Liver (tissue), 9 donors: Measurements from ENCODE around the gene GATC. TPM values are rescaled to one million over a fixed set of nuclear protein-coding genes. Genes with fewer than 3 reads are reported as not detected.

ENCODE experiments used
- DNase-seq: peaks from one replicate; pipeline ENCODE4 v3.0.0-alpha.2; 2017; ENCODE audit warnings: low spot score
- H3K27ac ChIP-seq, 2 donors: one replicate each; pipeline ENCODE4 v1.7.0; 2013; ENCODE audit warnings: inconsistent platforms in 2 of 2, low read length in 2 of 2, control low read depth in 1 of 2, low read depth in 1 of 2, mild to moderate bottlenecking in 1 of 2
- H3K27me3 ChIP-seq, 4 donors: one replicate each; pipeline versions ENCODE4 v1.6.1 to v1.7.0; 2013; ENCODE audit warnings: low read length in 3 of 4, inconsistent platforms in 1 of 4, mild to moderate bottlenecking in 1 of 4, moderate library complexity in 1 of 4; ENCODE audit not compliant: control insufficient read depth in 4 of 4, insufficient read depth in 4 of 4
- H3K36me3 ChIP-seq, 4 donors: one replicate each; pipeline versions ENCODE4 v1.6.1 to v1.7.0; 2013; ENCODE audit warnings: low read length in 3 of 4, mild to moderate bottlenecking in 3 of 4, low read depth in 1 of 4, moderate library complexity in 1 of 4; ENCODE audit not compliant: control insufficient read depth in 4 of 4, insufficient read depth in 3 of 4
- H3K4me1 ChIP-seq, 4 donors: one replicate each; pipeline versions ENCODE4 v1.6.1 to v1.7.0; 2013; ENCODE audit warnings: low read length in 3 of 4, mild to moderate bottlenecking in 3 of 4, moderate library complexity in 1 of 4; ENCODE audit not compliant: control insufficient read depth in 4 of 4, insufficient read depth in 4 of 4
- H3K4me3 ChIP-seq, 3 donors: one replicate each; pipeline versions ENCODE4 v1.6.1 to v1.7.0; 2013; ENCODE audit warnings: low read length in 3 of 3, control low read depth in 1 of 3, low read depth in 1 of 3, mild to moderate bottlenecking in 1 of 3
- H3K9ac ChIP-seq, 2 donors: one replicate each; pipeline ENCODE4 v1.7.0; 2013; ENCODE audit warnings: low read length in 2 of 2, mild to moderate bottlenecking in 2 of 2, moderate library complexity in 2 of 2, control low read depth in 1 of 2, low read depth in 1 of 2
- H3K9me3 ChIP-seq, 4 donors: one replicate each; pipeline versions ENCODE4 v1.6.1 to v1.7.0; 2013; ENCODE audit warnings: low read length in 3 of 4; ENCODE audit not compliant: control insufficient read depth in 4 of 4
- ATF3 ChIP-seq: IDR thresholded peaks from 2 replicates; pipeline ENCODE4 v1.6.1; 2016; ENCODE audit warnings: antibody characterized with exemption
- CTCF ChIP-seq: fragments of 150-350 bp; IDR thresholded peaks from 2 replicates; pipeline ENCODE4 v1.5.1; 2017; ENCODE audit warnings: improper control_type of control experiment, low read depth, low read length; ENCODE audit not compliant: missing input control
- EGR1 ChIP-seq, 2 donors: IDR thresholded peaks; 2 replicates each; pipeline ENCODE4 v1.6.1; 2016 to 2018; ENCODE audit warnings: antibody characterized with exemption in 2 of 2, low read depth in 2 of 2
- FOXA1 ChIP-seq: IDR thresholded peaks from 2 replicates; pipeline ENCODE4 v1.6.1; 2016; ENCODE audit warnings: antibody characterized with exemption
- FOXA2 ChIP-seq: IDR thresholded peaks from 2 replicates; pipeline ENCODE4 v1.6.1; 2016; ENCODE audit warnings: antibody characterized with exemption
- GABPA ChIP-seq, 2 donors: IDR thresholded peaks in 1 of 2; conservative IDR thresholded peaks in 1 of 2; 2 replicates each; pipeline ENCODE4 v1.6.1; 2016; ENCODE audit warnings: antibody characterized with exemption in 2 of 2, mild to moderate bottlenecking in 1 of 2, moderate library complexity in 1 of 2
- HNF4A ChIP-seq, 2 donors: conservative IDR thresholded peaks; 2 replicates each; pipeline ENCODE4 v1.6.1; 2016; ENCODE audit warnings: antibody characterized with exemption in 2 of 2, mild to moderate bottlenecking in 2 of 2
- HNF4G ChIP-seq: IDR thresholded peaks from 2 replicates; pipeline ENCODE4 v1.6.1; 2016; ENCODE audit warnings: antibody characterized with exemption
- JUND ChIP-seq, 2 donors: IDR thresholded peaks; 2 replicates each; pipeline ENCODE4 v1.6.1; 2016; ENCODE audit warnings: antibody characterized with exemption in 2 of 2
- MAX ChIP-seq: IDR thresholded peaks from 2 replicates; pipeline ENCODE4 v1.6.1; 2016; ENCODE audit warnings: antibody characterized with exemption
- NR2F2 ChIP-seq: IDR thresholded peaks from 2 replicates; pipeline ENCODE4 v1.6.1; 2016; ENCODE audit warnings: antibody characterized with exemption
- RAD21 ChIP-seq, 2 donors: IDR thresholded peaks; 2 replicates each; pipeline ENCODE4 v1.6.1; 2016; ENCODE audit warnings: antibody characterized with exemption in 2 of 2, mild to moderate bottlenecking in 2 of 2
- REST ChIP-seq: IDR thresholded peaks from 2 replicates; pipeline ENCODE4 v1.6.1; 2016; ENCODE audit warnings: antibody characterized with exemption, mild to moderate bottlenecking
- RXRA ChIP-seq, 2 donors: IDR thresholded peaks; 2 replicates each; pipeline ENCODE4 v1.6.1; 2017 to 2018; ENCODE audit warnings: antibody characterized with exemption in 2 of 2, mild to moderate bottlenecking in 1 of 2
- SP1 ChIP-seq: IDR thresholded peaks from 2 replicates; pipeline ENCODE4 v1.6.1; 2018; ENCODE audit warnings: antibody characterized with exemption, mild to moderate bottlenecking
- TAF1 ChIP-seq: conservative IDR thresholded peaks from 2 replicates; pipeline ENCODE4 v1.6.1; 2016; ENCODE audit warnings: antibody characterized with exemption, mild to moderate bottlenecking
- YY1 ChIP-seq: IDR thresholded peaks from 2 replicates; pipeline ENCODE4 v1.6.1; 2016; ENCODE audit warnings: antibody characterized with exemption, mild to moderate bottlenecking
- ZBTB33 ChIP-seq: IDR thresholded peaks from 2 replicates; pipeline ENCODE4 v1.6.1; 2016; ENCODE audit warnings: antibody characterized with exemption
- WGBS: extraction: QIAGEN DNeasy Blood & Tissue Kit; methylation state at CpG from one replicate; pipeline ENCODE4 v1.1.7; 2013; 5-methylcytosine and 5-hydroxymethylcytosine counted together
- polyA plus RNA-seq, 2 donors: library from polyadenylated mRNA; stranded (reverse) in 1 of 2; unstranded in 1 of 2; fragments of 200-250 nt in 1 of 2; fragments of >200 nt in 1 of 2; fragmentation: Nextera tagmentation in 1 of 2; extraction: Ambion mirVana in 1 of 2; gene quantifications; one replicate each; pipeline versions ENCODE4 v1.2.1 to v1.2.3, GENCODE V29; 2013 to 2015
- total RNA-seq, 2 donors: library from RNA; depleted of rRNA; stranded (reverse); fragments of >200 nt; gene quantifications; one replicate each; pipeline ENCODE4 v1.2.3, GENCODE V29; 2014
- donor health status: healthy.
- donor health status: healthy.
- donor health status: healthy.
- donor health status: healthy.
- donor health status: healthy.

Gene GATC
- total and polyA plus RNA-seq, 4 donors = 8.9 to 15.5 (median 13.3) TPM

GRCh38 chr12:120504587-120504986 lies 58.3 kb downstream of the GATC start:
- Histone ChIP-seq H3K27ac (no peak overlapping the region), H3K9ac (no peak overlapping the region), H3K27me3 (no peaks in the 10 kb centered on the region), H3K9me3 (no peaks in the 10 kb centered on the region), H3K4me3 (no peak overlapping the region), H3K4me1 (no peaks in the 10 kb centered on the region), H3K36me3 (peaks cover 14 to 35% (median 30%) of the 10 kb centered on the region in 4 donors)
- DNase-seq = no peak
- WGBS = 91% methylated on average over 4 of the region's 4 CpGs
- TF ChIP-seq RAD21 (IDR thresholded peaks at IDR 0.05) (no peak), GABPA (IDR thresholded peaks at IDR 0.05 in 1 of 2, conservative IDR thresholded peaks at IDR 0.05 in 1 of 2) (no peak), FOXA1 (no peak), RXRA (IDR thresholded peaks at IDR 0.05) (no peak), MAX (no peak)

- WGBS = 89% methylated on average over 8 of the region's 8 CpGs
Measured at GRCh38 chr12:120508537-120508936, 62.3 kb downstream of the GATC start.

More at GRCh38 chr12:120508537-120508936, 62.3 kb downstream of the GATC start:
- no peaks in the 10 kb centered on the region for H3K4me1 ChIP-seq
- TF ChIP-seq JUND (IDR thresholded peaks at IDR 0.05) (no peak), GABPA (IDR thresholded peaks at IDR 0.05 in 1 of 2, conservative IDR thresholded peaks at IDR 0.05 in 1 of 2) (no peak), HNF4A (conservative IDR thresholded peaks at IDR 0.05) (no peak), ATF3 (no peak), MAX (no peak), EGR1 (IDR thresholded peaks at IDR 0.05; ENCODE audit: low read depth in 2 of 2) (no peak), HNF4G (no peak), CTCF (no peak), ZBTB33 (no peak), REST (no peak), RXRA (IDR thresholded peaks at IDR 0.05) (no peak), FOXA2 (no peak), RAD21 (IDR thresholded peaks at IDR 0.05) (no peak), SP1 (no peak), NR2F2 (no peak), YY1 (no peak), TAF1 (no peak), FOXA1 (no peak)
- H3K27ac ChIP-seq = no peak overlapping the region
- no peaks in the 10 kb centered on the region for H3K9me3 ChIP-seq
- H3K36me3 ChIP-seq = peaks cover 7 to 36% (median 22%) of the 10 kb centered on the region in 4 donors
- H3K9ac ChIP-seq = no peak overlapping the region
- no peaks in the 10 kb centered on the region for H3K27me3 ChIP-seq
- no peak overlapping the region for H3K4me3 ChIP-seq
- no peak for DNase-seq
